NCI-H2107 treated with DMSO at 0.1 percent for 48 hours (cell line): ENCODE measurements around the gene RFPL4AL1.
A peak's percentile ranks its signal among the peaks of the same experiment; 100 is the strongest.
"Not testable (repeated sequence)": the region's sequence is repeated elsewhere in the genome, so short reads cannot be mapped to it uniquely, and the experiment has no call there.

ENCODE experiments used
- DNase-seq: peaks from one replicate; lab custom pipeline; 2025; ENCODE audit not compliant: unreplicated experiment; lab: John Stamatoyannopoulos, UW

The RFPL4AL1 gene

DNA sequence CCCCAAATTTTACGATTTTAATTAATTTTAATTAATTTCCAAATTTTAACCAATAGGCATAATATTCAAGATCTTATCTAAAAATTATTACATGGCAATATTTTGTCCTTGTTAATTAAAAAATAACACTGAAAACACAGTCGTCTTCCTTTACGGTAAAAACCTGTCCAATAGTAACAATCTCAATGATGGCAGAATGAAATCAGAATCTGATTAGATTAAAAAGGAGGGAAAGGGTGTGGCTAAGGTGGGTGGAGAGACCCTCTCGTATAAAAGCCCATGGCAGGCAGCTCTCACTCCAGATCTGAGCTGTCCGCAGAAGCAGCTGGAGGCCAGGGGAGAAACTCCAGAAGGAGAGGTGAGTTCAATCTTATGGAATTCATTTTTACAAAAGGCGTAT, at the start of gene RFPL4AL1:
RFPL4AL1 (plus strand) TSS at position 301 of the 400 bp plus-strand sequence. CDS start 2,687 bp downstream, outside the sequence.
- DNase-seq: not testable (repeated sequence)

- no peak for DNase-seq
Observed at GRCh38 chr19:55720214-55720746, 48.6 kb upstream of the RFPL4AL1 start.

GRCh38 chr19:55720801-55721200, 48.1 kb upstream of the RFPL4AL1 start:
- no peak for DNase-seq

DNA sequence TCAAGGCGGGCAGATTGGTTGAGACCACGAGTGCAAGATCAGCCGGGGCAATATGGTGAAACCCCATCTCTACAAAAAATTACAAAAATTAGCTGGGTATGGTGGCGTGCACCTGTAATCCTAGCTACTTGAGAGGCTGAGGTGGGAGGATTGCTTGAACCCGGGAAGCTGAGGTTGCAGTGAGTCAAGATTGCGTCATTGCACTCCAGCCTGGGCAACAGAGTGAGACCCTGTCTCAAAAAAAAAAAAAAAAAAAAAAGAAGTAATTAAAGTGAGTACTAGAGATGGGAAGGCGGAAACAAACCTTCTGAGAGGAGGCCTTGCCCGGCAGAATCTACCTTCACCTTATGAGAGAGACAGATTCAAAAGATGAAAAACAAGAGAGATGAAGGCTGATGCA, 45.4 kb upstream of the RFPL4AL1 start:
- DNase-seq: no peak

GRCh38 chr19:55730378-55730777, 38.5 kb upstream of the RFPL4AL1 start:
- not testable (repeated sequence) for DNase-seq

GRCh38 chr19:55738302-55738701, 30.6 kb upstream of the RFPL4AL1 start, which contains the start of gene NLRP9:
Gene NLRP9, minus strand, starts transcription at chr19:55738402. Its CDS starts 28 bp downstream, at chr19:55738374.
- DNase-seq: no peak

DNA sequence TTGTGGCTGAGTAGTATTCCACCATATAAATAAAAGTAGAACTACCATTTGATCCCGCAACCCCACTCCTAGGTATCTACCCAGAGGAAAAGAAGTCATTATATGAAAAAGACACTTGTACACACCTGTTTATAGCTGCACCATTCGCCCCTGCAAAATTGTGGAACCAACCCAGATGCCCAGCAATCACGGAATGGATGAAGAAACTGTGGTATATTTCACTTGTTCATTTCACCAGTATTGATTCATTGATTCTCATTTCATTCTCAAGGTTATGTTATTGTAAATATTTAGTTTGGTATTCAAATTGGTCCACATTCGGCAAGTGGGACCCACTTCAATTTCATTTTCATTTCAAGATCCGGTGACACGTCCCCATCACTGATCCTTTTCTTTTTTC, 18.2 kb upstream of the RFPL4AL1 start:
- DNase-seq: no peak

GRCh38 chr19:55753401-55753800, 15.5 kb upstream of the RFPL4AL1 start:
- DNase-seq: no peak

GRCh38 chr19:55756808-55757207, 12.1 kb upstream of the RFPL4AL1 start:
- not testable (repeated sequence) for DNase-seq

DNA sequence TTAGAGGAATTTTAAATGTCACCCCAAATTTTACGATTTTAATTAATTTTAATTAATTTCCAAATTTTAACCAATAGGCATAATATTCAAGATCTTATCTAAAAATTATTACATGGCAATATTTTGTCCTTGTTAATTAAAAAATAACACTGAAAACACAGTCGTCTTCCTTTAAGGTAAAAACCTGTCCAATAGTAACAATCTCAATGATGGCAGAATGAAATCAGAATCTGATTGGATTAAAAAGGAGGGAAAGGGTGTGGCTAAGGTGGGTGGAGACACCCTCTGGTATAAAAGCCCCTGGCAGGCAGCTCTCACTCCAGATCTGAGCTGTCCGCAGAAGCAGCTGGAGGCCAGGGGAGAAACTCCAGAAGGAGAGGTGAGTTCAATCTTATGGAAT, 10.1 kb upstream of the RFPL4AL1 start, which contains the start of gene RFPL4A:
RFPL4A (plus strand) TSS at position 301 of the 400 bp plus-strand sequence. CDS start 2,704 bp downstream, outside the sequence.
- not testable (repeated sequence) for DNase-seq

DNA sequence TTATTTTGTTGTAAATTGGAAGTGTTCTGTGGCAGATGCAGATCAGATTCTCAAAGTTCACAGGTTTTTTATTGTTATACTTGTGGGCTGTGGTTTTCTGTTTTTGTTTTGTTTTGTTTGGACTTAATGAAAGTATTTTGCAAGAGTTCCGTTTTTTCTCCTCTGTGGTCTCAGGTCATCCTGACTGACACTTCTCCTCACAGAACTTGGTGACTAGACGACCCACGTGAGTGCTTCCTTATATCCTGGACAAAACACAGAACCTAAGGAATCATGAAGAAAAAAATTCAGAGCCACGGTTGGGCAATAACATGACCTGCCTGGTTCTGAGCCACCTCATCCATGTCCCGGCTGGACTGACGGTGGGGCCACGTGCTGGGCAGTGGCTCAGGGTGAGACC, 2.5 kb upstream of the RFPL4AL1 start:
- no peak for DNase-seq

GRCh38 chr19:55769632-55770031, 714 bp downstream of the RFPL4AL1 start:
- not testable (repeated sequence) for DNase-seq

- no peak for DNase-seq
Observed at GRCh38 chr19:55777528-55777927, 8.6 kb downstream of the RFPL4AL1 start.

DNA sequence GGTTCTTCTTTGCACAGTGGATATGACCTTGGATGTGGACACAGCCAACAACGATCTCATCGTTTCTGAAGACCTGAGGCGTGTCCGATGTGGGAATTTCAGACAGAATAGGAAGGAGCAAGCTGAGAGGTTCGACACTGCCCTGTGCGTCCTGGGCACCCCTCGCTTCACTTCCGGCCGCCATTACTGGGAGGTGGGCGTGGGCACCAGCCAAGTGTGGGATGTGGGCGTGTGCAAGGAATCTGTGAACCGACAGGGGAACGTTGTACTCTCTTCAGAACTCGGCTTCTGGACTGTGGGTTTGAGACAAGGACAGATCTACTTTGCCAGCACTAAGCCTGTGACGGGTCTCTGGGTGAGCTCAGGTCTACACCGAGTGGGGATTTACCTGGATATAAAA, 9.4 kb downstream of the RFPL4AL1 start:
- no peak for DNase-seq

DNA sequence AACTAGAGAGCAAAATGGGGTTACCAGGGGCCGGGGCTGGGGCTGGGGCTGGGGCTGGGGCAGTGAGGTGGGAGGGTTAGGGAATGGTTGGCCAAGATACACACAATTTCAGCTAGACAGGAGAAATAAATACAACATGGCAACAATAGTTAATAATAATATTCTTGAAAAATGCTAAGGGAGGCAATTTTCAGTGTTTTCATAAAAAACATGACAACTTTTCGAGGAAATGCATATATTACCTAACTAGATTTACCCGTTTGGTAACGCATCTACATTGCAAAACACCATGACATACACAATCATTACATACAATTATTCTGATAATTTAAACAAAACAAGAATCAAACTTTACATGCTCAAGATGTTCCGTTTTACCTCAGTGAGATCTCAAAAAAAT, 12.2 kb downstream of the RFPL4AL1 start:
- DNase-seq: no peak

- no peak for DNase-seq
Observed at GRCh38 chr19:55795021-55795420, 26.1 kb downstream of the RFPL4AL1 start.

DNA sequence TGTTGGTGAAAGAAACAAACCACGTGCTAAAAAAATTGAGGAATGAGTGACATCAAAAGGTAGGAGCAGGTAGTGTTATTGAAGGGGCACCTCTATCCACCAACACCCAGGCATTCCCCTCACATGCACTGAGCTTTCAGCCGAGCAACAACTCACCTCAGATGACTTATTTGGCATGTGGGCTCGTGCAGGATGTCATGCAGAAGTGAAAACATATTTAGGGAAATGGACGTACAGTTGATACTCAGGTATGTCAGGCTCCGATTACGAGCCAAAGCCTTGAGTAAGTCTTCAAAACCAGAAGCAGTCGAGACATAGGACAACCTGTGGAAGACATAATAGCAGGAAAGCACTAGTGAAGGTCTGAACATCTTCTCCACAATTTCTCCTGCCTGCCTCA, 32.5 kb downstream of the RFPL4AL1 start:
- no peak for DNase-seq

DNA sequence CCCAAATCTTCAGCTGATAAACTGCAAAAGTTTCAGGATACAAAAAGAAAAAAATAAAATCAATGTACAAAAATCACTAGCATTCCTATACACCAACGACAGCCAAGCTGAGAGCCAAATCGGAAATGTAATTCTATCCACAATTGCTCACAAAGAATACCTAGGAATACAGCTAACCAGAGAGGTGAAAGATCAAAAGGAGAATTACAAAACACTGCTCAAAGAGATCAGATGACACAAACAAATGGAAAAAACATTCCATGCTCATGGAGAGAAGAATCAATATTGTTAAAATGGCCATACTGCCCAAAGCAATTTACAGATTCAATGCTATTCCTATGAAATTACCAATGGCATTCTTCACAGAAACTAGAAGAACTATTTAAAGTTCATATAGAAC, 33.4 kb downstream of the RFPL4AL1 start:
- DNase-seq: no peak

- peak; percentile 58 for DNase-seq
Observed at GRCh38 chr19:55809381-55810058, 40.6 kb downstream of the RFPL4AL1 start.

- DNase-seq: no peak
Observed at GRCh38 chr19:55811340-55811739, 42.4 kb downstream of the RFPL4AL1 start.

DNA sequence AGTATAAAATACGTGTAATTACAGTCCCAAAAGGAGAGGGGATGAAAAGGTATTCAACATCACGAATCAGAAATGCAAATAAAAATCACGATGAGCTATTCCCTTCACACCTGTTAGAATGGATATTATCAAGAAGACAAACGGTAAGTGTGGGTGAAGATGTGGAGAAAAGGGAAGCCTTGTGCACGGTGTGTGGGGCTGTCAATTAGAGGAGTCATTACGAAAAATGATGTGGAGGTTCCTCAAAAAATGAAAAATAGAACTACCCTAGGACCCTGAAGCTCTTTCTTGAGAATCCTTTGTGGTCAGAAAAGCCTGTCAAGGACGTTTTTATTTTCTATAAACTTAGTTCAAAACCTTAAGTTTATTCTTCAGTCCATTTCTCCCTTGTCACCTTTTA, 43.5 kb downstream of the RFPL4AL1 start:
- DNase-seq: no peak

DNA sequence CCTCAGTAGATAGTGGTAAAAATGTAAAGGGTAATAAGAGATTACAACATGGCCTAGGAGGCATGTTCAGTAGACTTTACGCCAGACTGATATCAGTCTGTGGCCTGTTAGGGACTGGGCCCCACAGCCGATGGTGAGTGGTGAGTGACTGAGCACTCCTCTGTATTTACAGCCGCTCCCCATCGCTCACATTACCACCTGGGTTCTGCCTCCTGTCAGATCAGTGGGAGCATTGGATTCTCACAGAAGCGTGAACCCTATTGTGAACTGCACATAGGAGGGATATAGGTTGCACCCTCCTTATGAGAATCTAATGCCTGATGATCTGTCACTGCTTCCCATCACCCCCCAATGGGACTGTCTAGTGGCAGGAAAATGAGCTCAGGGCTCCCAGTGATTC, 45.0 kb downstream of the RFPL4AL1 start:
- DNase-seq: no peak

DNA sequence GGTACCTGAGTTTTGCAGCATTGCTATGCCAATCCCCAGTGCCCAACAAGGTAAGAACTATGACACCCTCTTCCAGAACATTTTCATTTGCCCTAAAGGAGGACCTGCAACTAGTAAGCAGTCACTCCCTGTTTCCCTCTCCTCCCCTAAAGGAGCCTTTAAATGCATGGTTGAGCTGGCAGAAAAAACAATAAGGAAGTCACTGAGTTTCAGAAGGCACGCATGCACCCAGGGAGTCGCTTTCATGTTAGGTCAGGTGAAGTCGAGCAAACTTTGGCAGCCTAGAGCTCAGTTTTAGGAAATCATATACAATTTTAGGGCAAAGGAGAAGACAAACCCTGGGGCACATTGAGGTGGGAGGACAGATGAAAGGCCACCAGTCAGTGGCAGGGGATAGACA, 51.1 kb downstream of the RFPL4AL1 start:
- no peak for DNase-seq
